GM23338 (cell line): ENCODE results near the gene OR9A2. TPM values are rescaled to one million over a fixed set of nuclear protein-coding genes. Genes with fewer than 3 reads are reported as not detected.
A peak's percentile ranks its signal among the peaks of the same experiment; 100 is the strongest.

Source experiments
- ATAC-seq: fragments of 200-7000 bp; cut with Tn5 transposase; 3 replicates; pipeline ENCODE4 v1.9.1; 2020
- DNase-seq: peaks from one replicate; pipeline ENCODE4 v3.0.0-alpha.2; 2015; ENCODE audit warnings: low spot score
- H2AFZ ChIP-seq: fragments of 200-600 bp; sonication (generic); 2 replicates; pipeline ENCODE4 v1.8.0; 2016; ENCODE audit warnings: antibody characterized with exemption, mild to moderate bottlenecking, moderate library complexity
- H3F3A ChIP-seq: fragments of 200-600 bp; sonication (generic); replicated peaks from 2 replicates; pipeline ENCODE4 v1.8.0; 2017; ENCODE audit warnings: antibody characterized with exemption, mixed run types, low read depth
- H3K27ac ChIP-seq: fragments of 200-600 bp; sonication (generic); 2 replicates; pipeline ENCODE4 v1.6.1; 2016; ENCODE audit warnings: low read depth
- H3K27me3 ChIP-seq: fragments of 200-600 bp; sonication (generic); 2 replicates; pipeline ENCODE4 v1.8.0; 2016; ENCODE audit warnings: mild to moderate bottlenecking, mixed run types, moderate library complexity; ENCODE audit not compliant: insufficient read depth
- H3K36me3 ChIP-seq: fragments of 200-600 bp; sonication (generic); 2 replicates; pipeline ENCODE4 v1.8.0; 2016; ENCODE audit warnings: mild to moderate bottlenecking; ENCODE audit not compliant: insufficient read depth
- H3K4me1 ChIP-seq: fragments of 200-600 bp; sonication (generic); 2 replicates; pipeline ENCODE4 v1.8.0; 2016; ENCODE audit warnings: mild to moderate bottlenecking, moderate library complexity; ENCODE audit not compliant: insufficient read depth
- H3K4me2 ChIP-seq: fragments of 200-600 bp; sonication (generic); 2 replicates; pipeline ENCODE4 v1.7.1; 2017; ENCODE audit warnings: mixed run types
- H3K4me3 ChIP-seq: fragments of 200-600 bp; sonication (generic); 2 replicates; pipeline ENCODE4 v1.6.1; 2016; ENCODE audit warnings: mixed run types
- H3K79me2 ChIP-seq: fragments of 200-600 bp; sonication (generic); replicated peaks from 2 replicates; pipeline ENCODE4 v1.8.0; 2017; ENCODE audit warnings: mild to moderate bottlenecking; ENCODE audit not compliant: insufficient read depth
- H3K9me2 ChIP-seq: fragments of 200-600 bp; sonication (generic); 2 replicates; pipeline ENCODE4 v1.8.0; 2017; ENCODE audit not compliant: insufficient read depth
- H4K20me1 ChIP-seq: fragments of 200-600 bp; sonication (generic); replicated peaks from 2 replicates; pipeline ENCODE4 v1.8.0; 2017; ENCODE audit warnings: mild to moderate bottlenecking; ENCODE audit not compliant: insufficient read depth
- H3K27ac Mint-ChIP-seq: 2 replicates; pipeline ENCODE4 v1.8.0; 2020; ENCODE audit warnings: inconsistent platforms, mild to moderate bottlenecking, moderate library complexity, mixed read lengths
- H3K27me3 Mint-ChIP-seq: 3 replicates; pipeline ENCODE4 v1.8.0; 2022; ENCODE audit warnings: low read depth, mild to moderate bottlenecking, moderate library complexity, mixed read lengths, inconsistent platforms; ENCODE audit not compliant: insufficient read depth, poor library complexity
- H3K36me3 Mint-ChIP-seq: 3 replicates; pipeline ENCODE4 v1.8.0; 2021; ENCODE audit warnings: low read depth, mild to moderate bottlenecking, inconsistent platforms, moderate library complexity, mixed read lengths
- H3K4me1 Mint-ChIP-seq: 3 replicates; pipeline ENCODE4 v1.8.0; 2020; ENCODE audit warnings: mild to moderate bottlenecking, inconsistent platforms, mixed read lengths
- H3K4me3 Mint-ChIP-seq: 3 replicates; pipeline ENCODE4 v1.8.0; 2021; ENCODE audit warnings: moderate library complexity, mild to moderate bottlenecking, inconsistent platforms, mixed read lengths
- H3K9me3 Mint-ChIP-seq: 3 replicates; pipeline ENCODE4 v1.8.0; 2020; ENCODE audit warnings: moderate library complexity, mild to moderate bottlenecking, inconsistent platforms, mixed read lengths
- CTCF ChIP-seq, 2 experiments: fragments of 200-600 bp in 1 of 2; sonication (generic) in 1 of 2; conservative IDR thresholded peaks; 2 replicates each; pipeline versions ENCODE4 v1.5.1 to v1.6.1; 2016 to 2017; ENCODE audit warnings: antibody characterized with exemption in 2 of 2, low read depth in 2 of 2, mild to moderate bottlenecking in 2 of 2, moderate library complexity in 1 of 2
- ETS1 ChIP-seq: IDR thresholded peaks from 2 replicates; pipeline ENCODE4 v1.6.1; 2016; ENCODE audit warnings: antibody characterized with exemption
- EZH2phosphoT487 ChIP-seq: fragments of 200-600 bp; sonication (generic); IDR thresholded peaks from one replicate; pipeline ENCODE4 v1.8.1; 2018; ENCODE audit warnings: antibody characterized with exemption; ENCODE audit not compliant: unreplicated experiment
- POLR2AphosphoS5 ChIP-seq: IDR thresholded peaks from 2 replicates; pipeline ENCODE4 v1.6.1; 2016; ENCODE audit warnings: antibody characterized with exemption, low read depth
- REST ChIP-seq: IDR thresholded peaks from one replicate; pipeline ENCODE4 v1.6.1; 2018; ENCODE audit warnings: antibody characterized with exemption; ENCODE audit not compliant: unreplicated experiment
- ZNF114 ChIP-seq: fragments of 250-450 bp; sonication (Bioruptor Pico); IDR thresholded peaks from 2 replicates; pipeline ENCODE4 v1.5.0; 2020; ENCODE audit warnings: mild to moderate bottlenecking, moderate library complexity
- ZNF462 ChIP-seq: fragments of 250-450 bp; sonication (Bioruptor Pico); IDR thresholded peaks from 2 replicates; pipeline ENCODE4 v1.5.0; 2020; ENCODE audit warnings: mild to moderate bottlenecking, moderate library complexity
- polyA plus RNA-seq: library from polyadenylated mRNA; unstranded; fragments of >200 nt; fragmentation: Nextera tagmentation; extraction: Ambion mirVana; gene quantifications from 2 replicates; pipeline ENCODE4 v1.2.1, GENCODE V29; 2016
- total RNA-seq: library from RNA; depleted of rRNA; stranded (reverse); fragments of >200 nt; shearing (Covaris generic); gene quantifications from 2 replicates; pipeline ENCODE4 v1.2.3, GENCODE V29; 2014

The OR9A2 gene
- total and polyA plus RNA-seq, 2 experiments from 2014 or later: not detected

GRCh38 chr7:143003393-143004051 lies 23.4 kb downstream of the OR9A2 start (continued):
- TF ChIP-seq CTCF (conservative IDR thresholded peaks at IDR 0.05; ENCODE audit: low read depth in 2 of 2) (peak; percentile 71 to 86), REST (no peak), ETS1 (no peak)

GRCh38 chr7:143002898-143003297 lies 24.0 kb downstream of the OR9A2 start:
- Mint-ChIP-seq H3K27me3 (peaks cover under 1% of the 10 kb centered on the region), H3K36me3 (no peaks in the 10 kb centered on the region), H3K4me3 (no peak overlapping the region), H3K27ac (no peak overlapping the region), H3K9me3 (peaks cover 8% of the 10 kb centered on the region; the same call in 2 of the 3 replicates), H3K4me1 (no peaks in the 10 kb centered on the region; the same call in 2 of the 3 replicates)
- ATAC-seq (no peak), DNase-seq (no peak)
- Histone ChIP-seq H4K20me1 (no peaks in the 10 kb centered on the region), H3K79me2 (no peaks in the 10 kb centered on the region), H2AFZ (peak overlapping the region; percentile 86), H3F3A (no peaks in the 10 kb centered on the region), H3K36me3 (no peaks in the 10 kb centered on the region), H3K4me1 (no peaks in the 10 kb centered on the region), H3K4me3 (no peak overlapping the region), H3K9me2 (no peaks in the 10 kb centered on the region), H3K4me2 (no peak overlapping the region), H3K27me3 (no peaks in the 10 kb centered on the region), H3K27ac (no peak overlapping the region)
- TF ChIP-seq EZH2phosphoT487 (no peak), ZNF462 (CRISPR knock-in tag) (no peak), REST (no peak), ZNF114 (CRISPR knock-in tag) (no peak), POLR2AphosphoS5 (no peak)
